ENCODE data around the gene CHMP1A. TPM values are rescaled to one million over a fixed set of nuclear protein-coding genes. Genes with fewer than 3 reads are reported as not detected.

The CHMP1A gene
- total RNA-seq, 3 donors from 2014 or later (not counting 1 experiment from before 2014, with no cell fraction given): 124 to 135 (median 134) TPM

DNA sequence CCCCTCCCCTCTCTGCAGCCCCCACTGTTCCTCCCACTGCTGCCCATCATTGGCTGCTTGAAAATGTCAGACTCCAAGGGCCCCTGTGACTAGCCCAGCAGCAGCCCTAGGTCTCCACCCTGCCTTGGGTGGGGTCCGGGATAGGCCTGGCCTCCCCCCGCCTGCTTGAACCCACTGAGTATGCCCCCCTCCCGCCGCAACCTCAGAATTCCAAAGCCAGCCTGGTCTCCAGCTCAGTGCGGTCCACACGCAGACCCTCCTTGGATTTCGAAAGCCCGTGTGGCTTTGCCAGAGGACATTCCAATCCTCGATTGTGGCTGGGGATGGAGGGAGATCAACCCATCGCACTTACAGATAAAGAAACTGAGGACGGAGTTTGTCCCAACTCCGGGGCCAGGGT is 37.7 kb downstream of the CHMP1A start:
- H3K27ac ChIP-seq (ENCODE audit: low read length): no peak overlapping the region
- DNase-seq: no peak
- no peak for TF ChIP-seq CTCF (IDR thresholded peaks at IDR 0.05)
- WGBS (ENCODE audit: insufficient coverage): 95% methylated on average over 12 of the region's 12 CpGs
- H3K27me3 ChIP-seq (ENCODE audit: control insufficient read depth, insufficient read depth, low read length): no peaks in the 10 kb centered on the region
- H3K4me3 Mint-ChIP-seq: no peak overlapping the region
- ATAC-seq: no peak
- H3K27me3 Mint-ChIP-seq (ENCODE audit: low read depth in 2 of 2): peaks cover 7 to 17% of the 10 kb centered on the region in 2 donors
- H3K36me3 Mint-ChIP-seq: no peaks in the 10 kb centered on the region
- peaks cover 22% of the 10 kb centered on the region for H3K4me1 ChIP-seq (ENCODE audit: control insufficient read depth, insufficient read depth, low read length)
- peaks cover 13% of the 10 kb centered on the region for H3K9me3 ChIP-seq (ENCODE audit: control insufficient read depth, insufficient read depth, low read length)
- H3K4me3 ChIP-seq (ENCODE audit: low read length): no peak overlapping the region
- no peak overlapping the region for H3K27ac Mint-ChIP-seq
- H3K36me3 ChIP-seq (ENCODE audit: control insufficient read depth, insufficient read depth, low read length): no peaks in the 10 kb centered on the region
- peaks cover 2 to 3% of the 10 kb centered on the region in 2 donors for H3K9me3 Mint-ChIP-seq
- peaks cover 12 to 14% of the 10 kb centered on the region in 2 donors for H3K4me1 Mint-ChIP-seq
- intact Hi-C loops (cut with micrococcal nuclease): no loop called here

- no peaks in the 10 kb centered on the region for H3K36me3 Mint-ChIP-seq
Measured at GRCh38 chr16:89618109-89618998, 39.2 kb downstream of the CHMP1A start.

DNA sequence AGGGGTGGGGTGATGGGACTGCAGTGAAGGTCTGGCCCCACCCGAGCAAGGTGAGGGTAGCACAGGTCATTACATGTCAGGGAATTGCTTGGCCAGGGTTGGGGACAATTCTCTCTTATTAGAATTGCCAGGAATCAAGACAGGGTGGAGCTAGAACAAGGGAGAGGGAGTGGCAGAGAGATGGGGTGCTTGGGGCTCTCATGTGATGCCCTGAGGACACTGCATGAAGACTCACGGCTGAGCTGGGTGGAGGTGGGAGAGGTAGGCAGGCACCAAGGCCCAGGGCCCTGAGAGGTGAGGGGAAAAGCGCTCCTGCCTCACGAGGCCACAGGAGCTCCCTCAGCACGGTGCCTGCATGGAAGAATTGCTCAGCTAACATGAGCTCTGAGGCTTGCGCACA is 40.5 kb downstream of the CHMP1A start:
- H3K27ac Mint-ChIP-seq: peak overlapping the region; percentile 91
- ATAC-seq (peak in 1 of 3 donors; percentile 22), DNase-seq (peak in 1 of 2 donors; percentile 40)
- Histone ChIP-seq H3K27ac (ENCODE audit: low read length) (peak overlapping the region; percentile 61), H3K9me3 (ENCODE audit: control insufficient read depth, insufficient read depth, low read length) (peaks cover 13% of the 10 kb centered on the region), H3K4me1 (ENCODE audit: control insufficient read depth, insufficient read depth, low read length) (peaks cover 22% of the 10 kb centered on the region), H3K4me3 (ENCODE audit: low read length) (no peak overlapping the region), H3K27me3 (ENCODE audit: control insufficient read depth, insufficient read depth, low read length) (no peaks in the 10 kb centered on the region), H3K36me3 (ENCODE audit: control insufficient read depth, insufficient read depth, low read length) (no peaks in the 10 kb centered on the region)
- WGBS (ENCODE audit: insufficient coverage): 75% methylated on average over 6 of the region's 6 CpGs
- H3K4me1 Mint-ChIP-seq: peaks cover 12 to 14% of the 10 kb centered on the region in 2 donors
- peaks cover 2 to 3% of the 10 kb centered on the region in 2 donors for H3K9me3 Mint-ChIP-seq
- intact Hi-C loops (cut with micrococcal nuclease): no loop called here
- H3K36me3 Mint-ChIP-seq: no peaks in the 10 kb centered on the region
- peaks cover 0 to 4% of the 10 kb centered on the region in 2 donors for H3K27me3 Mint-ChIP-seq (ENCODE audit: low read depth in 2 of 2)
- no peak overlapping the region for H3K4me3 Mint-ChIP-seq
- TF ChIP-seq CTCF (IDR thresholded peaks at IDR 0.05): no peak

More at GRCh38 chr16:89618109-89618998, 39.2 kb downstream of the CHMP1A start:
- no peak overlapping the region for H3K4me3 Mint-ChIP-seq
- no peak overlapping the region for H3K27ac ChIP-seq (ENCODE audit: low read length)
- ATAC-seq (no peak), DNase-seq (no peak)
- 88% methylated on average over 14 of the region's 16 CpGs for WGBS (ENCODE audit: insufficient coverage)
- no peaks in the 10 kb centered on the region for H3K36me3 ChIP-seq (ENCODE audit: control insufficient read depth, insufficient read depth, low read length)
- peaks cover 2 to 3% of the 10 kb centered on the region in 2 donors for H3K9me3 Mint-ChIP-seq
- no peak overlapping the region for H3K27ac Mint-ChIP-seq
- H3K27me3 Mint-ChIP-seq (ENCODE audit: low read depth in 2 of 2): peaks cover under 1 to 3% of the 10 kb centered on the region in 2 donors
- peaks cover 22% of the 10 kb centered on the region for H3K4me1 ChIP-seq (ENCODE audit: control insufficient read depth, insufficient read depth, low read length)
- intact Hi-C loops (cut with micrococcal nuclease): no loop called here
- no peak overlapping the region for H3K4me3 ChIP-seq (ENCODE audit: low read length)
- TF ChIP-seq CTCF (IDR thresholded peaks at IDR 0.05): no peak
- H3K4me1 Mint-ChIP-seq: peaks cover 12 to 14% of the 10 kb centered on the region in 2 donors
- no peaks in the 10 kb centered on the region for H3K27me3 ChIP-seq (ENCODE audit: control insufficient read depth, insufficient read depth, low read length)
- peaks cover 13% of the 10 kb centered on the region for H3K9me3 ChIP-seq (ENCODE audit: control insufficient read depth, insufficient read depth, low read length)
